ENCODE data around the gene TEX48.
A peak's percentile ranks its signal among the peaks of the same experiment; 100 is the strongest.

Gene TEX48

DNA sequence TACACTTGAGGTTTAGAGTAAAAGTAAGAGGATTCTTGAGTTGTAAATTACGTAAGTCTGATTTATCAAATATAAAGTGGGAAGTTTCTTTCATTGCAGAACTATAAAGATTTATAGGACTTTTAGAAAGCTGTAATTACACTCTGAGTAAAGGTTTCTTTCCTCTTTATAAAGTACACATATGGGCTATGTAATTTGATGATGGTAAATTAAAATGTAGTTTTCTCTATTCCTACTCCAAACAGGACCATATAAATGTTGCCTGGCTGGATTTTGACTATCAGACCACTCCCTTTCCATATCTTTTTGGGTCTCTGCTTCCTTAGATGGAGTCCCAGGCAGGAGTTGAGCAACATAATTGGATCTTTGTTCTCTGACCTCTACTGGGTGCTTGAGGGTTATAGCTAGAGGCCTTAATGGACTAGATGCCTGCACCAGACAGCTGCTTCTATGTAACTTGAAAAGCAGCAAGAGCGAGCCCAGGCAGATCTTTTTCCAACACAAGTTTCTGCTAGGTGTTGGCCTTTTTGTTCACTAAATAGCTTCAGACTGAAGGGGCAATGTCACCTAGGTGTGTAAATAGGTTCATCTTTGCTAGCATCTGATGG, 11.4 kb upstream of the TEX48 start:
- DNase-seq, result no peak

GRCh38 chr9:114691956-114692295, 9.9 kb upstream of the TEX48 start:
- no peak for DNase-seq

- no peak for DNase-seq
Measured at GRCh38 chr9:114691046-114691955, 9.3 kb upstream of the TEX48 start.

GRCh38 chr9:114690308-114690707, 8.3 kb upstream of the TEX48 start:
- DNase-seq, result no peak

- DNase-seq, result no peak
Measured at GRCh38 chr9:114689813-114690212, 7.8 kb upstream of the TEX48 start.

DNA sequence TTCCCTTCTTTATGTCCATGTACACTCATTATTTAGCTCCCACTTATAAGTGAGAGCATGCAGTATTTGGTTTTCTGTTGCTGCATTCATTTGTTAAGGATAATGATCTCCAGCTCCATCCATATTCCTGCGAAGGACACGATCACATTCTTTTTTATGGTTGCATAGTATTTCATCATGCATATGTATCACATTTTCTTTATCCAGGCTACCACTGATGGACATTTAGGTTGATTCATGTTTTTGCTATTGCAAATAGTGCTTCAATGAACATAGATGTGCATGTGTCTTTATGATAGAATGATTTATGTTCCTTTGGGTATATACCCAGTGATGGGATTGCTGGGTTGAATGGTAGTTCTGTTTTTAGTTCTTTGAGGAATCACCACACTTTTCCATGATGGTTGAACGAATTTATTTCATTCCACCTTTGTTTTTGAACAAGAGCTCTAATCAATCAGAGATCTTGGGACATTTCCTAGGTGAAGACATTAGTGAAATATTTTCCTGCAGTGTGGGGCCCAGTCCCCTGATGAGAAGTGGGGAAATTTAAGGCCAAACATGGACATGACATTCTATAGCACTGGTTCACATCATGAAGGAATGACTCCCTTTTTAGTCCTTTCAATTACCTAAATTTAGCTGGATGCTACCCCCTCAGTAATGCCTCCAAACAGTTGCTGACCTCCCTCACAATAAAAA, 7.1 kb upstream of the TEX48 start:
- no peak for DNase-seq

DNA sequence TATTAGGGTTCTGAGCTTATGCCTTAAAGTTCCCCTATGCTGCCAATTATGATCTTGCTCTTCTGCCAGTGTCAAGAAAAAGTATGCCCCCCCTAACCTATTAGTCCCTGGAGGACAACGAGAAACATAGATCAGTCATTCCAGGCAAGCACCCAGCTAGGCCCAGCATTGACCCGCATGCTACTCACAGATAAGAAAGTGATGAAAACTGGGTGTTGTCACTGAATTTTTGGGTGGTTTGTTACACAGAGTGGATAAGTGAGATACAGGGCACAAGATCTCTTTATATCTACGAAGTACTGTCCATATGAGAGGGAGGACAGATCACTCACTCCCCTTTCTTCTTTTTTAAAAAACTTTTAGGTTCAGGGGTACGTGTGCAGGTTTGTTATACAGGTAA, 6.4 kb upstream of the TEX48 start:
- no peak for DNase-seq

GRCh38 chr9:114687034-114687433, 5.0 kb upstream of the TEX48 start:
- DNase-seq, result no peak

GRCh38 chr9:114685951-114686350, 4.0 kb upstream of the TEX48 start:
- no peak for DNase-seq

DNA sequence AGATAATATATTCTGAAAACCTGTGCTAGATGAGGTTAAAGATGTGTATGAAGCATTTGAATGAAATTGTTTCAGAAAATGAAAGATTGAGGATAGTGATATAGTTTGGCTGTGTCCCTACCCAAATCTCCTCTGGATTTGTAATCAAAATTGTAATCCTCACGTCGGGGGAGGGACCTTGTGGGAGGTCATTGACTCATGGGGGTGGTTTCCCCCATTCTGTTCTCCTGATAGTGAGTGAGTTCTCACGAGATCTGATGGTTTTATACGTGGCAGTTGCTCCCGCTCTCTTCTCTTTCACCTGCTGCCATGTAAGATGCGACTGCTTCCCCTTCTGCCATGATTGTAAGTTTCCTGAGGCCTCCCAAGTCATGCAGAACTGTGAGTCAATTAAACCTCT, 2.0 kb upstream of the TEX48 start:
- DNase-seq, result no peak

DNA sequence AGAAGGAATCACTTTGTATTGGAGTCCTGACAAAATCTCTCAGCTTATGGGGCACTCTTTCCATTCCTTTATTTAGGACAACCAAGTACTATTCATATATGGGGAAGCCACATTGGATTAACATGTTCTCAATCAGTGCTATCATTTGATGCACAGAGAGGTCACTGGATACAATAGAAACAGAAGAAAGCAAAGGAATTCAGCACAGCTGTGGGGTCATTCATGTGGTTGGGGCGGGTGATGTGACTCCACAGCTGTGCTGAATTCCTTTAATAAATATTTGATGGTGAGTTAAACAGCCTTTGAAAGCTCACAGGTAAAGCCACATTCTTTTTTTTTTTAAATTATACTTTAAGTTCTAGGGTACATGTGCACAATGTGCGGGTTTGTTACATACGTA, 854 bp upstream of the TEX48 start:
- no peak for DNase-seq

DNA sequence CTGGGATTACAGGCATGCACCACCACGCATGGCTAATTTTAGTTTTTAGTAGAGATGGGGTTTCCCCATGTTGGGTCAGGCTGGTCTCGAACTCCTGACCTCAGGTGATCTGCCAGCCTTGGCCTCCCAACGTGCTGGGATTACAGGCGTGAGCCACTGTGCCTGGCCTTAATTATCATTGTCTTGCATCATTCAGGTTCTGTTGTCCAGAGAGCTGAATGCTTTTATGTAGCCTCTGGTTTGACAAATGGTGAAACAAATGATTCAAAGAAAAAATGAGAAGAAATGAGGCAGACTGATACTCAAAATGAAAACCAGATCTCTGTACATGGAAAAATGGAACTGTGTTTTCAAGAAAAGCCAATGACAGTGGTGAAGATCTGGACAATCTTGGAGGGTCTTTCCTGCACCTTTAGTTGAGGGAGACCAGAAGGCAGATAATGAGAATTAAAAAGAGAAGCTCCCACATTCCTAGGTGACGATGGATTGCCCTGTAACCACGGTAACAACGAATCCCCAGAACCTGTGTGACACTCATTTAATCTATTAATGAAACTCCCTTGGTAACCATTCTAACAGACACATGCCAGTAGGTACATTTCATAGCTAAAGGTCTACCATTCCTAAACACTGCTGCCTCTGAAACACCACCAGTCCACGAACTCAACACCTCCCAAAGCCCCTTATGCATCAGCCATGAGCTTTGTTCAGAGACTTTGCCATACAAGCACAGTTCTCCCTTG, 1.6 kb downstream of the TEX48 start:
- DNase-seq, result no peak

DNA sequence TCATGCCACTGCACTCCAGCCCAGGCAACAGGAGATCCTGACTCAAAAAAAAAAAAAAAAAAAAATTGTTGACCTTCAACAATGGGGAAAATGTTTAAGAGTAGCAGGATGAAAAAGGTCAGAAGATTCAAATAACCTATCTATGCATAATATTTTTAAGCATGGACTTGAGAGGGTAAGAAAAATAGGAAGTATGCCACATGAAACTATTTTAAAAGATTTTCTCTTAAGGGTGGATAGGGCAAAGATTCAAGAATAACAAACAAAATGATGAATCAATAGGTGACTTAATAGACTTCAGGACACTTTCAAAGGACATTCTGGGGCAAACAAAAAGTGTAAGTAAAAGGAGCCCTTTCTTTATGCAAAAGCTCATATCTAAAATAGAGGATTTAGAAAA, 3.2 kb downstream of the TEX48 start:
- no peak for DNase-seq

GRCh38 chr9:114678130-114678529, 3.9 kb downstream of the TEX48 start:
- no peak for DNase-seq

GRCh38 chr9:114677418-114677817, 4.6 kb downstream of the TEX48 start:
- DNase-seq, result peak; percentile 70

DNA sequence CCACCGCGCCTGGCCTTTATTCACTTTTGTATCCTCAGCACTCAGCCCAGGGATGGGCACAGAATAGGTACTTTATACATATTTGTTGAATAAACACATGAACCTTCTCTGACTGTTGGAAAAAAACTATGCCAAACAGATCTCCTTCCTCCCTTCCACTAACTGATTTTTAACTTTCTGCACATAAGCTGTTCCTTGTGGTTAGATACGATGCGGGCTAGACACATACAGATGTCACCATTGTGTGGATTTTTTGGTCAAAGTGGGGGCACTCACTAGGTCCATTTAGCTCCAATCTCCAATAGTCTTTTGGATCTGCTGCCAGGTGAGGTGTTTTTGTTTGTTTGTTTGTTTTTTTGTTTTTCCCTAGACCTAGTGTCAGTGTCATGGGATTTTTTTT, 5.1 kb downstream of the TEX48 start:
- DNase-seq, result no peak

DNA sequence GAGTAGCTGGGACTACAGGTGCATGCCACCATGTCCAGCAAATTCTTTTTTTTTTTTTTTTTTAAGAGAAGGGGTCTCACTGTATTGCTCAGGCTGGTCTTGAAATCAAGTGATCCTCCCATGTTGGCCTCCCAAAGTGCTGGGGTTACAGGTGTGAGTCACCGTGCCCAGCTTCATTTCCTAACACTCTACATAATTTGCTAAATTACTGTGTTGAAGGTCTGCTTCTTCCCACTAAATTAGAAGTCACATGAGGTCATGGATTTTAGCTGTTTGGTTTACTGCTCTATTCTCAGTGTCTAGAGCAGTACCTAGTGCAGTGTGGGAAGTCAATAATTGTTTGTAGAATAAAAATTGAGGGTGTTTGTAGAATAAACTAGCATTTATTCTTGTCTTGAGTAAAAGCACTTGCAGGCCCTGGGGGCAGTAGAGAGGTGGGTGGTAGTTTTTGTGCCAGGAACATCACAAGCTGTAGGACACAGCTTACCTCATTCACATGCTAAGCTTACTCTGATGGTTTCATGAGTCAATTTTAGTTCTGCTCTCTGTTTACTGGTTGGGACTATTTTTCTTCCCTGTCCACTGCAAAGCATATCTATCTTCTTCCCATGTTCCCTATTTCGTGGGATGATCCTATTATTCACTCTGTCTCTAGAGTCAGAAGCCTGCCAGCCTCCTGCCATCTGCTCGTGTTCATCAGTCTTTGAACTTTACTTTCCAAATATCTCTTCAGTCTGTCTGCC, 7.0 kb downstream of the TEX48 start:
- DNase-seq, result no peak

DNA sequence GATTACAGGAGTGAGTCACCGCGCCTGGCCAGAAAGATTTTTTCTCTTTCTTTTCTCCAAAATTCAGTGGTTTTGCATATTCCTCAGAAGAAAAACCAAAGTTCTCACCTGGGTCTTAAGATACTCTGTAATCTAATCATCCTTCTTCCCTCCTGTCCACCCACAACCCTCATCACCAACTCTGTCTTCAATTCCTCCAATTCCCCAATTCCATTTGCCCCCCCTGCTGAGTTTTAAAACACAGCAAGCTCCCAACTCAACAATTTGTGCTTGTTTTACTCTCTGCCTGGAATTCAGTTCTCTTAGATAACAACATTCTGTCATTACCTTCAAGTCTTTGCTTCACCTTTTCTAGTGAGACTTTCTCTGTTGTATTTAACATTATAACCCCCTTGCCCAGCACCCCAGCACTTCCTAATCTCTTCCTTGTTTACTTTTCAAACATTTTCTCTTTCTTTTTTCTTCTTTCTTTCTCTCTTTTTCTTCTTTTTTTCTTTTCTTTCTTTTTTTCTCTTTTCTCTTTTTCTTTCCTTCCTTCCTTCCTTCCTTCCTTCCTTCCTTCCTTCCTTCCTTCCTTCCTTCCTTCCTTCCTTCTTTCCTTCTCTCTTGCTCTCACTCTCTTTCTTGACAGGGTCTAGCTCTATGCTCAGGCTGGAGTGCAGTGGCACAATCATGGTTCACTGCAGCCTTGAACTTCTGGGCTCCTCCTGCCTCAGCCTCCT, 7.8 kb downstream of the TEX48 start:
- no peak for DNase-seq

DNA sequence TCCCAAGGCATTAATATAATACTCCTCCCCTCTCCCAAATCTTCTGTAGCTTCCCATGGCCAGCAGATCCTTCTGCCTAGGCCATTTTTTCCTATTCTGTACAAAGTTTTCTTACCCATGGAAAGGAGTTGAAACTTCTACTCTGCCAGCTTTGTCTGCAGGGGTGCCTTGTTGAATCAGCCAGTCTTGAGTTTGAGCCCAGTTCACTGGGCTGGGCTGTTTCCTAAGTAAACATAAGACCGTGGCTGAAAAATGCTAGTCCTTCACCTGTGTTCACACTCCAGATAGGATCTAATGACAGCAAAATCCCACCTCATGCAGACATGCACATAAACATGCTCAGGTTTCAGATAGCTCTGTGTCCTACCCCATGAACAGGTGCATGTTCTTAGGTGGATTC, 10.4 kb downstream of the TEX48 start:
- no peak for DNase-seq

- no peak for DNase-seq
Measured at GRCh38 chr9:114669961-114670360, 12.0 kb downstream of the TEX48 start.

DNA sequence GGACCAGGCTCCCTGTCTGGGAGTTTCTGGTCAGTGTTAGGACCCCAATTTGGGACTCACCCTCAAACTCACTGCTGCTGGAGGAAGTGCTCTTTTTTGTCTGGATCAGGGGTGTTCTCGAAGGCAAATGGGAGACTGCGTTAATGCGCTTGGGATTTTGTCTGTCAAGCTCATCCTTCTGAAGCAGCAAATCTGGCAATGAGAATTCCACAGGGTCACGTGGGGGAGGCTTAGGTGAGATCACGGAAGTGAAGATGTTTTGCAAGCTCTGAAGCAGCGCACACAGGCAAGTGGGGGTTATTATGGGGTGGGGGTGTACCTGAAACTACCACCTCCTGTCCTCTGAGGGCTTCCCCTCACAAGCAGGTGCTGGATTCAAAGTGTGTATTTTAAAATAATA, 13.8 kb downstream of the TEX48 start:
- no peak for DNase-seq

DNA sequence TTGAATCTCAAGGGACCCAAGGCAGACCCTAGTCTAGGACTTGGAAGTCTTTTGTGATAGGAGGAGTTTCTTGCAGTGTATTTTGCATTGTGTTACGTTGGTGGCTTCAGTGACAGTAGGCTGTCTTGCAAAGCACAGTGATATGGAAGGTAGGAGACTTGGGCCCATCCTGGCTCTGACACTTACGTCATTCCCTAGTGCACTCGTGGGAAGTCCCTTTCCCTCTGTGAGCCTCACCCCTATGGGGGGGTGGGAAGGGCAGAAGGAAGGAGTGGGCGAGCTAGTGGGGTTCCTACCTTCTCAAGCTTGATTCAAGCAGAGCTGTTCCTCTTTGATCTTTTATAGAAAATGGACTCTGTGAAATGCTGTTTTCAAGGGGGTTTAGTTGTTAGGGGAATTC, 15.1 kb downstream of the TEX48 start:
- no peak for DNase-seq
